HCT116 (cell line): Measurements from ENCODE around the gene BAIAP2L1. TPM values are rescaled to one million over a fixed set of nuclear protein-coding genes. Genes with fewer than 3 reads are reported as not detected.

Source experiments
- ATAC-seq: fragments of 200-7000 bp; cut with Tn5 transposase; 2 replicates; pipeline ENCODE4 v1.9.1; 2020; ENCODE audit warnings: mild to moderate bottlenecking, moderate library complexity
- BruUV-seq: library from RNA; stranded (reverse); fragments of 400-500 nt; replicated peaks from 2 replicates; lab custom pipeline; 2021; lab: Mats Ljungman, UMichigan
- CTCF ChIA-PET: fragments of 300-600 bp; sonication (Branson Sonifier 250); formaldehyde crosslinking; loops from one replicate; lab custom pipeline; 2021; ENCODE audit warnings: antibody characterized with exemption; lab: Charles Lee
- POLR2A ChIA-PET: fragments of 300-600, 350-600 bp; sonication (Branson Sonifier 250); formaldehyde crosslinking; loops from one replicate; lab custom pipeline; 2021; ENCODE audit warnings: antibody characterized with exemption; lab: Charles Lee
- RAD21 ChIA-PET, 2 experiments: fragments of 300-600 bp; sonication (Branson Sonifier 250); formaldehyde crosslinking; loops; one replicate each; lab custom pipeline; 2023; ENCODE audit warnings: low total read pairs in 2 of 2; ENCODE audit not compliant: uncharacterized antibody in 2 of 2, unreplicated experiment in 2 of 2, low non-redundant PET in 1 of 2; lab: Charles Lee
- DNase-seq: peaks from one replicate; pipeline ENCODE4 v3.0.0-alpha.2; 2010; ENCODE audit warnings: low read depth, low spot score
- H2AFZ ChIP-seq: fragments of 200-600 bp; shearing (Covaris generic), sonication (generic); 2 replicates; pipeline ENCODE4 v1.6.1; 2017; ENCODE audit warnings: low read depth, mixed run types, mixed read lengths, antibody characterized with exemption, low read length; ENCODE audit not compliant: poor library complexity, severe bottlenecking
- H3K27ac ChIP-seq: 2 replicates; pipeline ENCODE4 v1.5.1; 2012; ENCODE audit warnings: low read depth, low read length
- H3K27me3 ChIP-seq: fragments of 200-600 bp; sonication (generic); 2 replicates; pipeline ENCODE4 v1.6.1; 2016; ENCODE audit warnings: mixed run types, low read length, mixed read lengths; ENCODE audit not compliant: insufficient read depth
- H3K36me3 ChIP-seq, 2 experiments: fragments of 200-500 bp in 1 of 2; fragments of 200-600 bp in 1 of 2; sonication (Bioruptor generic) in 1 of 2; sonication (generic) in 1 of 2; 2 replicates each; pipeline versions ENCODE4 v1.5.1 to v1.6.1; 2014 to 2016; ENCODE audit warnings: low read length in 2 of 2, inconsistent platforms in 1 of 2, mixed read lengths in 1 of 2, mixed run types in 1 of 2; ENCODE audit not compliant: insufficient read depth in 2 of 2, control insufficient read depth in 1 of 2
- H3K4me1 ChIP-seq, 2 experiments: fragments of 200-600 bp in 1 of 2; sonication (generic) in 1 of 2; 2 replicates each; pipeline versions ENCODE4 v1.5.1 to v1.6.1; 2012 to 2017; ENCODE audit warnings: low read length in 2 of 2, inconsistent platforms in 1 of 2, mild to moderate bottlenecking in 1 of 2, mixed read lengths in 1 of 2, mixed run types in 1 of 2, moderate library complexity in 1 of 2; ENCODE audit not compliant: insufficient read depth in 2 of 2, control insufficient read depth in 1 of 2
- H3K4me2 ChIP-seq: fragments of 200-600 bp; sonication (generic); 2 replicates; pipeline ENCODE4 v1.6.1; 2017; ENCODE audit warnings: mixed run types, low read length, mixed read lengths
- H3K4me3 ChIP-seq, 2 experiments: fragments of 200-600 bp in 1 of 2; sonication (generic) in 1 of 2; replicated peaks in 1 of 2; 2 replicates each; pipeline ENCODE4 v1.5.1; 2011 to 2016; ENCODE audit warnings: low read length in 2 of 2, control low read depth in 1 of 2, low read depth in 1 of 2, mild to moderate bottlenecking in 1 of 2, mixed read lengths in 1 of 2, mixed run types in 1 of 2
- H3K79me2 ChIP-seq: fragments of 200-600 bp; sonication (generic); 2 replicates; pipeline ENCODE4 v1.6.1; 2017; ENCODE audit warnings: mild to moderate bottlenecking, mixed run types, low read length, moderate library complexity, mixed read lengths; ENCODE audit not compliant: insufficient read depth
- H3K9ac ChIP-seq: fragments of 200-600 bp; sonication (generic); 2 replicates; pipeline ENCODE4 v1.6.1; 2016; ENCODE audit warnings: low read length, mixed read lengths
- H3K9me2 ChIP-seq: fragments of 200-600 bp; sonication (generic), shearing (Covaris generic); 2 replicates; pipeline ENCODE4 v1.6.1; 2017; ENCODE audit warnings: mixed run types, mild to moderate bottlenecking, moderate library complexity; ENCODE audit not compliant: insufficient read depth
- H3K9me3 ChIP-seq, 2 experiments: fragments of 200-500 bp in 1 of 2; fragments of 200-600 bp in 1 of 2; sonication (Bioruptor generic) in 1 of 2; sonication (generic) in 1 of 2; 2 replicates each; pipeline ENCODE4 v1.6.1; 2014 to 2017; ENCODE audit warnings: low read length in 2 of 2, mixed read lengths in 2 of 2, inconsistent platforms in 1 of 2, low read depth in 1 of 2, mild to moderate bottlenecking in 1 of 2, mixed run types in 1 of 2, moderate library complexity in 1 of 2; ENCODE audit not compliant: control insufficient read depth in 1 of 2, insufficient read depth in 1 of 2
- H4K20me1 ChIP-seq: fragments of 200-600 bp; sonication (generic), shearing (Covaris generic); 2 replicates; pipeline ENCODE4 v1.6.1; 2017; ENCODE audit warnings: mixed run types, mild to moderate bottlenecking, moderate library complexity; ENCODE audit not compliant: insufficient read depth
- CBX3 ChIP-seq: IDR thresholded peaks from 2 replicates; pipeline ENCODE4 v1.6.1; 2012; ENCODE audit warnings: low read depth
- CEBPB ChIP-seq: IDR thresholded peaks from 2 replicates; pipeline ENCODE4 v1.6.1; 2012; ENCODE audit warnings: low read depth
- ELF1 ChIP-seq: IDR thresholded peaks from 2 replicates; pipeline ENCODE4 v1.6.1; 2012; ENCODE audit warnings: low read depth, borderline replicate concordance
- FOSL1 ChIP-seq: IDR thresholded peaks from 2 replicates; pipeline ENCODE4 v1.6.1; 2012; ENCODE audit warnings: low read depth
- POLR2A ChIP-seq: IDR thresholded peaks from 2 replicates; pipeline ENCODE4 v1.7.0; 2011; ENCODE audit warnings: borderline replicate concordance; ENCODE audit not compliant: insufficient read depth, insufficient read length; ENCODE audit errors: extremely low read depth
- SIN3A ChIP-seq: IDR thresholded peaks from 2 replicates; pipeline ENCODE4 v1.6.1; 2012; ENCODE audit warnings: low read depth
- SP1 ChIP-seq: IDR thresholded peaks from 2 replicates; pipeline ENCODE4 v1.6.1; 2012; ENCODE audit warnings: low read depth
- SRF ChIP-seq: IDR thresholded peaks from 2 replicates; pipeline ENCODE4 v1.6.1; 2012; ENCODE audit warnings: low read depth
- TCF7L2 ChIP-seq: IDR thresholded peaks from 2 replicates; pipeline ENCODE4 v1.7.0; 2011; ENCODE audit warnings: borderline replicate concordance, inconsistent platforms; ENCODE audit not compliant: insufficient read depth, insufficient read length; ENCODE audit errors: extremely low read depth
- YY1 ChIP-seq: IDR thresholded peaks from 2 replicates; pipeline ENCODE4 v1.6.1; 2011; ENCODE audit warnings: low read length, low read depth, moderate library complexity, mild to moderate bottlenecking; ENCODE audit not compliant: insufficient replicate concordance; ENCODE audit errors: extremely low read depth
- ZFX ChIP-seq: fragments of 450-650 bp; IDR thresholded peaks from 2 replicates; pipeline ENCODE4 v1.6.1; 2017
- ZNF274 ChIP-seq: fragments of 200-500 bp; sonication (Bioruptor generic); IDR thresholded peaks from 2 replicates; pipeline ENCODE4 v1.6.1; 2014; ENCODE audit warnings: mild to moderate bottlenecking, low read depth, low read length, inconsistent platforms
- intact Hi-C: fragments of 100-400 bp; cut with micrococcal nuclease; formaldehyde crosslinking; loops from 2 replicates; pipeline ENCODE4 v1.10.0; 2022
- total RNA-seq: library from RNA; stranded (reverse); gene quantifications from one replicate; pipeline ENCODE4 v1.2.1, GENCODE V29; 2021; ENCODE audit not compliant: unreplicated experiment
- TF ChIP-seq, protein P1 (sequence below): IDR thresholded peaks from 2 replicates; pipeline ENCODE4 v1.6.1; 2011; ENCODE audit warnings: mild to moderate bottlenecking, low read length, moderate library complexity; ENCODE audit not compliant: insufficient replicate concordance; ENCODE audit errors: extremely low read depth
- TF ChIP-seq, protein P2 (sequence below): IDR thresholded peaks from 2 replicates; pipeline ENCODE4 v1.6.1; 2012
- TF ChIP-seq, protein P3 (sequence below): IDR thresholded peaks from 2 replicates; pipeline ENCODE4 v1.6.1; 2012; ENCODE audit warnings: low read depth
- TF ChIP-seq, protein P4 (sequence below): IDR thresholded peaks from 2 replicates; pipeline ENCODE4 v1.6.1; 2012

The BAIAP2L1 gene
- total RNA-seq, 1 experiment from 2014 or later = 61.2 TPM

DNA sequence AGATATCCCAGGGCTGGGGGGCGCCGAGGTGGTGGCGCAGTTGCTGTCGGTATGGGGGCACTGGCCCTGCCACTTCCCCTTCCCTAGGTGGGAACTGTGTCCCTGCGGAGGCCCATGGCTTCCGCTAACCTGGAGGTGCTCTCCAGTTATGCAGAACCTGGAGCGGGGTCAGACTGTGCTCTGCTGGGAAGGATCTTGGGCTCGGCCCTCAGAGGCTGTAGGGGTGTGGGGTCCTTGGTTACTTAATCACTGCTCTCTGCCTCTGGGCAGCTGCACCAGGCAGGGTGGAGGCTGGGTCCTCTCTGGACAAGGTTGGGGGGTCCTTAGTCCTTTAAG, 117.0 kb downstream of the BAIAP2L1 start (continued):
- TF ChIP-seq, protein P1, sequence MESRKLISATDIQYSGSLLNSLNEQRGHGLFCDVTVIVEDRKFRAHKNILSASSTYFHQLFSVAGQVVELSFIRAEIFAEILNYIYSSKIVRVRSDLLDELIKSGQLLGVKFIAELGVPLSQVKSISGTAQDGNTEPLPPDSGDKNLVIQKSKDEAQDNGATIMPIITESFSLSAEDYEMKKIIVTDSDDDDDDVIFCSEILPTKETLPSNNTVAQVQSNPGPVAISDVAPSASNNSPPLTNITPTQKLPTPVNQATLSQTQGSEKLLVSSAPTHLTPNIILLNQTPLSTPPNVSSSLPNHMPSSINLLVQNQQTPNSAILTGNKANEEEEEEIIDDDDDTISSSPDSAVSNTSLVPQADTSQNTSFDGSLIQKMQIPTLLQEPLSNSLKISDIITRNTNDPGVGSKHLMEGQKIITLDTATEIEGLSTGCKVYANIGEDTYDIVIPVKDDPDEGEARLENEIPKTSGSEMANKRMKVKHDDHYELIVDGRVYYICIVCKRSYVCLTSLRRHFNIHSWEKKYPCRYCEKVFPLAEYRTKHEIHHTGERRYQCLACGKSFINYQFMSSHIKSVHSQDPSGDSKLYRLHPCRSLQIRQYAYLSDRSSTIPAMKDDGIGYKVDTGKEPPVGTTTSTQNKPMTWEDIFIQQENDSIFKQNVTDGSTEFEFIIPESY = no peak
- no peak for TF ChIP-seq SIN3A

DNA sequence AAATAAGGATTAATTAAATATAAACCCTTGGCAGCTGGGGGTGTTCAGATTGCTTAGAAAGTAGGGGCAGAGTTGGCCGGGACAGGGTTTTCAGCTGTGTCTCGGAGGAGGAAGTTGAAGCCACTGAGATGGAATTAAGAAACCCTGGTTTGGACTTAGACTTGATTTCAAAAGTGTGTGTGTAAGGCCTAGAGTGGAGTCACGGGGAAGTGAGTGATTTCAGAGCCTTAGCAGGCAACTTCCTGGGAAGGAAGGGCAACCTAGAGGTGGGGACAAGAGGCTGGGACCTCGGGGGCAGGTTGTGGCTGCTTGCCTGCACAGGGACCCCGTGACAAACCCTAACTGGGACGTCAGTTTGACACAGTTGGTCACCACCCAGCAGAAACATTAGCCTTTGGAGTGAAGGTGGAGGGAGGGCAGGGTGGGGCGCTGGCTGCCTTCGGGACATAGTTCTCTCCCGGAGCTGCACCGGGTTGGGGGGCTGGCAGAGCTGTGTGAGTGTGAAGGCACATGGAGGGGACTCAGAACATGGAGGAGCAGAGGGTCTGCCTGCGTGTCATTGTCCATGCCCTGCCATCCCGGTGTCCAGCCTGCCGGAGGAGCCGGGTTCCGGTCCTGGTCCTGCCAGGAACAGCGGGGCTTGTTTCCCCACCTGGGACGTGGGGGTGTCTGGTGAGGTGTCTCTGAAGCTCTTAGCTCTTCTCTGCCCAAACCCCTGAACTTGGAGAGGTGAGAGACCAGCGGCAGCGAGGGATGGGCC, 117.6 kb downstream of the BAIAP2L1 start:
- POLR2A ChIA-PET = interaction anchor here (0.9 kb wide), 1 partner anchor 125 kb away, joined by 3 read pairs; no protein-coding TSS in a partner anchor
- Histone ChIP-seq H3K36me3 (no peaks in the 10 kb centered on the region), H3K27ac (peak overlapping the region; percentile 68; the same call in 1 of the 2 replicates), H4K20me1 (peaks cover 3% of the 10 kb centered on the region; the same call in 1 of the 2 replicates), H3K4me1 (peaks cover 48 to 77% of the 10 kb centered on the region in 2 experiments), H3K4me2 (peak overlapping the region; percentile 95), H3K9me3 (no peaks in the 10 kb centered on the region), H3K9me2 (no peaks in the 10 kb centered on the region), H3K4me3 (peak overlapping the region; percentile 81 to 83), H2AFZ (no peak overlapping the region), H3K9ac (peak overlapping the region; percentile 95), H3K79me2 (peaks cover 65% of the 10 kb centered on the region), H3K27me3 (no peaks in the 10 kb centered on the region)
- BruUV-seq = no TSS peak
- RAD21 ChIA-PET = interaction anchor here in 1 of 2 experiments (0.5 kb wide), 1 partner anchor 30 kb away, joined by 4 read pairs; no protein-coding TSS in a partner anchor
- TF ChIP-seq ZFX = no peak
- no peak for TF ChIP-seq ZNF274
- no peak for TF ChIP-seq YY1
- TF ChIP-seq CBX3 = no peak
- TF ChIP-seq ELF1 = no peak
- TF ChIP-seq FOSL1 = no peak
- TF ChIP-seq, protein P2, sequence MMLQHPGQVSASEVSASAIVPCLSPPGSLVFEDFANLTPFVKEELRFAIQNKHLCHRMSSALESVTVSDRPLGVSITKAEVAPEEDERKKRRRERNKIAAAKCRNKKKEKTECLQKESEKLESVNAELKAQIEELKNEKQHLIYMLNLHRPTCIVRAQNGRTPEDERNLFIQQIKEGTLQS = no peak
- TF ChIP-seq, protein P3, sequence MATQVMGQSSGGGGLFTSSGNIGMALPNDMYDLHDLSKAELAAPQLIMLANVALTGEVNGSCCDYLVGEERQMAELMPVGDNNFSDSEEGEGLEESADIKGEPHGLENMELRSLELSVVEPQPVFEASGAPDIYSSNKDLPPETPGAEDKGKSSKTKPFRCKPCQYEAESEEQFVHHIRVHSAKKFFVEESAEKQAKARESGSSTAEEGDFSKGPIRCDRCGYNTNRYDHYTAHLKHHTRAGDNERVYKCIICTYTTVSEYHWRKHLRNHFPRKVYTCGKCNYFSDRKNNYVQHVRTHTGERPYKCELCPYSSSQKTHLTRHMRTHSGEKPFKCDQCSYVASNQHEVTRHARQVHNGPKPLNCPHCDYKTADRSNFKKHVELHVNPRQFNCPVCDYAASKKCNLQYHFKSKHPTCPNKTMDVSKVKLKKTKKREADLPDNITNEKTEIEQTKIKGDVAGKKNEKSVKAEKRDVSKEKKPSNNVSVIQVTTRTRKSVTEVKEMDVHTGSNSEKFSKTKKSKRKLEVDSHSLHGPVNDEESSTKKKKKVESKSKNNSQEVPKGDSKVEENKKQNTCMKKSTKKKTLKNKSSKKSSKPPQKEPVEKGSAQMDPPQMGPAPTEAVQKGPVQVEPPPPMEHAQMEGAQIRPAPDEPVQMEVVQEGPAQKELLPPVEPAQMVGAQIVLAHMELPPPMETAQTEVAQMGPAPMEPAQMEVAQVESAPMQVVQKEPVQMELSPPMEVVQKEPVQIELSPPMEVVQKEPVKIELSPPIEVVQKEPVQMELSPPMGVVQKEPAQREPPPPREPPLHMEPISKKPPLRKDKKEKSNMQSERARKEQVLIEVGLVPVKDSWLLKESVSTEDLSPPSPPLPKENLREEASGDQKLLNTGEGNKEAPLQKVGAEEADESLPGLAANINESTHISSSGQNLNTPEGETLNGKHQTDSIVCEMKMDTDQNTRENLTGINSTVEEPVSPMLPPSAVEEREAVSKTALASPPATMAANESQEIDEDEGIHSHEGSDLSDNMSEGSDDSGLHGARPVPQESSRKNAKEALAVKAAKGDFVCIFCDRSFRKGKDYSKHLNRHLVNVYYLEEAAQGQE = no peak
- no peak for TF ChIP-seq CEBPB
- TF ChIP-seq POLR2A = no peak
- TF ChIP-seq, protein P4, sequence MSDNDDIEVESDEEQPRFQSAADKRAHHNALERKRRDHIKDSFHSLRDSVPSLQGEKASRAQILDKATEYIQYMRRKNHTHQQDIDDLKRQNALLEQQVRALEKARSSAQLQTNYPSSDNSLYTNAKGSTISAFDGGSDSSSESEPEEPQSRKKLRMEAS = no peak
- no peak for TF ChIP-seq SP1
- no peak for TF ChIP-seq TCF7L2
- TF ChIP-seq SRF = no peak
- ATAC-seq = no peak
- DNase-seq = no peak
- CTCF ChIA-PET = interaction anchor here (1.4 kb wide), 1 partner anchor 118 kb away, joined by 3 read pairs; the partner anchor contains the start of gene BAIAP2L1
- intact Hi-C loops = no loop called here
